RWPE2 (cell line): Measurements from ENCODE around the gene SAMD8.

Experiments used
- ATAC-seq: fragments of 200-7000 bp; cut with Tn5 transposase; 3 replicates; pipeline ENCODE4 v1.9.1; 2021; ENCODE audit warnings: low read depth
- DNase-seq: peaks from one replicate; pipeline ENCODE4 v3.0.0-alpha.2; 2020; ENCODE audit warnings: low spot score
- H3K27ac ChIP-seq: fragments of 450-650 bp; 2 replicates; pipeline ENCODE4 v1.5.1; 2017; ENCODE audit warnings: mild to moderate bottlenecking; ENCODE audit not compliant: poor library complexity, severe bottlenecking
- H3K27me3 ChIP-seq: fragments of 250-450 bp; sonication (Bioruptor Pico); 2 replicates; pipeline ENCODE4 v1.5.1; 2021; ENCODE audit warnings: mild to moderate bottlenecking, moderate library complexity; ENCODE audit not compliant: insufficient read depth, poor library complexity, severe bottlenecking
- H3K36me3 ChIP-seq: fragments of 250-450 bp; sonication (Bioruptor Pico); 2 replicates; pipeline ENCODE4 v1.5.1; 2020; ENCODE audit warnings: low read depth, mild to moderate bottlenecking, moderate library complexity
- H3K4me1 ChIP-seq: fragments of 250-450 bp; sonication (Bioruptor Pico); 2 replicates; pipeline ENCODE4 v1.5.1; 2021; ENCODE audit warnings: mild to moderate bottlenecking, moderate library complexity; ENCODE audit not compliant: insufficient read depth, poor library complexity, severe bottlenecking
- H3K4me3 ChIP-seq: fragments of 250-450 bp; sonication (Bioruptor Pico); 2 replicates; pipeline ENCODE4 v1.5.1; 2021; ENCODE audit warnings: mild to moderate bottlenecking, moderate library complexity; ENCODE audit not compliant: severe bottlenecking
- H3K9me3 ChIP-seq: fragments of 250-450 bp; sonication (Bioruptor Pico); 2 replicates; pipeline ENCODE4 v1.5.1; 2021; ENCODE audit warnings: mild to moderate bottlenecking, moderate library complexity; ENCODE audit not compliant: severe bottlenecking
- CTCF ChIP-seq: fragments of 450-650 bp; IDR thresholded peaks from one replicate; pipeline ENCODE4 v1.5.1; 2017; ENCODE audit warnings: mild to moderate bottlenecking, moderate library complexity; ENCODE audit not compliant: poor library complexity, severe bottlenecking

The SAMD8 gene

GRCh38 chr10:75084834-75085384 is 26.5 kb upstream of the SAMD8 start:
- H3K27me3 ChIP-seq = no peaks in the 10 kb centered on the region

GRCh38 chr10:75086278-75086934 is 25.1 kb upstream of the SAMD8 start:
- no peak for TF ChIP-seq CTCF
- no peak overlapping the region for H3K4me3 ChIP-seq
- no peaks in the 10 kb centered on the region for H3K36me3 ChIP-seq
- DNase-seq (no peak), ATAC-seq (no peak)
- H3K9me3 ChIP-seq = no peaks in the 10 kb centered on the region
- H3K4me1 ChIP-seq = no peaks in the 10 kb centered on the region
- no peak overlapping the region for H3K27ac ChIP-seq
- H3K27me3 ChIP-seq = no peaks in the 10 kb centered on the region

More at GRCh38 chr10:75084834-75085384, 26.5 kb upstream of the SAMD8 start:
- no peak for ATAC-seq
- H3K4me3 ChIP-seq = no peak overlapping the region
- no peaks in the 10 kb centered on the region for H3K4me1 ChIP-seq
- TF ChIP-seq CTCF = no peak
- no peaks in the 10 kb centered on the region for H3K9me3 ChIP-seq
- DNase-seq = no peak
- no peaks in the 10 kb centered on the region for H3K36me3 ChIP-seq
- no peak overlapping the region for H3K27ac ChIP-seq

- TF ChIP-seq CTCF = no peak
- Histone ChIP-seq H3K4me1 (no peaks in the 10 kb centered on the region), H3K4me3 (no peak overlapping the region), H3K27me3 (no peaks in the 10 kb centered on the region), H3K27ac (no peak overlapping the region), H3K36me3 (no peaks in the 10 kb centered on the region), H3K9me3 (no peaks in the 10 kb centered on the region)
- DNase-seq = no peak
- no peak for ATAC-seq
Measured at GRCh38 chr10:75088640-75089039, 22.8 kb upstream of the SAMD8 start.

GRCh38 chr10:75089634-75090033 is 21.8 kb upstream of the SAMD8 start:
- Histone ChIP-seq H3K9me3 (no peaks in the 10 kb centered on the region), H3K36me3 (no peaks in the 10 kb centered on the region), H3K27me3 (no peaks in the 10 kb centered on the region), H3K4me3 (no peak overlapping the region), H3K27ac (no peak overlapping the region), H3K4me1 (no peaks in the 10 kb centered on the region)
- DNase-seq (no peak), ATAC-seq (no peak)
- TF ChIP-seq CTCF = no peak

GRCh38 chr10:75091146-75091545 is 20.3 kb upstream of the SAMD8 start:
- TF ChIP-seq CTCF = no peak
- H3K27me3 ChIP-seq = no peaks in the 10 kb centered on the region
- no peak overlapping the region for H3K4me3 ChIP-seq
- H3K4me1 ChIP-seq = no peaks in the 10 kb centered on the region
- no peaks in the 10 kb centered on the region for H3K9me3 ChIP-seq
- no peak overlapping the region for H3K27ac ChIP-seq
- ATAC-seq (no peak), DNase-seq (no peak)
- H3K36me3 ChIP-seq = no peaks in the 10 kb centered on the region
